Skeletal muscle satellite cell (primary cell): ENCODE results near the gene NOTUM.

Experiments
- H3K27me3 ChIP-seq: 2 replicates; pipeline ENCODE4 v1.7.0; 2013; ENCODE audit warnings: low read length; ENCODE audit not compliant: control insufficient read depth, insufficient read depth
- H3K36me3 ChIP-seq: 2 replicates; pipeline ENCODE4 v1.7.0; 2013; ENCODE audit warnings: mild to moderate bottlenecking, control low read depth, low read length; ENCODE audit not compliant: insufficient read depth
- H3K4me1 ChIP-seq: 2 replicates; pipeline ENCODE4 v1.7.0; 2013; ENCODE audit warnings: low read length; ENCODE audit not compliant: control insufficient read depth, insufficient read depth
- H3K4me2 ChIP-seq: 2 replicates; pipeline ENCODE4 v1.7.0; 2013; ENCODE audit warnings: mild to moderate bottlenecking, low read length
- H3K4me3 ChIP-seq: 2 replicates; pipeline ENCODE4 v1.7.0; 2013; ENCODE audit warnings: low read length
- H3K9ac ChIP-seq: 2 replicates; pipeline ENCODE4 v1.7.0; 2013; ENCODE audit warnings: mild to moderate bottlenecking, low read depth, low read length, moderate library complexity
- H3K9me3 ChIP-seq: replicated peaks from 2 replicates; pipeline ENCODE4 v1.7.0; 2013; ENCODE audit warnings: mild to moderate bottlenecking, control low read depth, low read length

The NOTUM gene

GRCh38 chr17:81993729-81994592, 33.0 kb upstream of the NOTUM start:
- no peak overlapping the region for H3K4me2 ChIP-seq
- peaks cover 17% of the 10 kb centered on the region for H3K4me1 ChIP-seq
- H3K9ac ChIP-seq = no peak overlapping the region
- no peak overlapping the region for H3K4me3 ChIP-seq
- H3K36me3 ChIP-seq = peaks cover 12% of the 10 kb centered on the region
- H3K9me3 ChIP-seq = no peaks in the 10 kb centered on the region
- no peaks in the 10 kb centered on the region for H3K27me3 ChIP-seq

GRCh38 chr17:81992306-81993102, 31.5 kb upstream of the NOTUM start:
- no peaks in the 10 kb centered on the region for H3K27me3 ChIP-seq
- peaks cover 12% of the 10 kb centered on the region for H3K36me3 ChIP-seq
- H3K9me3 ChIP-seq = no peaks in the 10 kb centered on the region
- peaks cover 17% of the 10 kb centered on the region for H3K4me1 ChIP-seq
- H3K4me3 ChIP-seq = no peak overlapping the region
- H3K4me2 ChIP-seq = peak overlapping the region; percentile 74
- H3K9ac ChIP-seq = peak overlapping the region; percentile 31

GRCh38 chr17:81991684-81992305, 30.8 kb upstream of the NOTUM start:
- H3K4me2 ChIP-seq = peak overlapping the region; percentile 74
- H3K4me1 ChIP-seq = peaks cover 17% of the 10 kb centered on the region
- H3K36me3 ChIP-seq = peaks cover 10% of the 10 kb centered on the region
- H3K9ac ChIP-seq = peak overlapping the region; percentile 31
- H3K9me3 ChIP-seq = no peaks in the 10 kb centered on the region
- H3K27me3 ChIP-seq = no peaks in the 10 kb centered on the region
- peak overlapping the region; percentile 7 for H3K4me3 ChIP-seq

GRCh38 chr17:81990836-81991683, 30.1 kb upstream of the NOTUM start:
- H3K4me3 ChIP-seq = peak overlapping the region; percentile 7
- H3K4me1 ChIP-seq = peaks cover 17% of the 10 kb centered on the region
- H3K27me3 ChIP-seq = no peaks in the 10 kb centered on the region
- no peak overlapping the region for H3K9ac ChIP-seq
- peaks cover 9% of the 10 kb centered on the region for H3K36me3 ChIP-seq
- no peaks in the 10 kb centered on the region for H3K9me3 ChIP-seq
- H3K4me2 ChIP-seq = peak overlapping the region; percentile 74

GRCh38 chr17:81987161-81987770, 26.3 kb upstream of the NOTUM start:
- H3K4me2 ChIP-seq = no peak overlapping the region
- H3K27me3 ChIP-seq = no peaks in the 10 kb centered on the region
- H3K4me3 ChIP-seq = no peak overlapping the region
- peaks cover 22% of the 10 kb centered on the region for H3K36me3 ChIP-seq
- no peaks in the 10 kb centered on the region for H3K9me3 ChIP-seq
- H3K9ac ChIP-seq = no peak overlapping the region
- H3K4me1 ChIP-seq = peaks cover 11% of the 10 kb centered on the region

- no peak overlapping the region for H3K4me2 ChIP-seq
- H3K4me1 ChIP-seq = peaks cover 5% of the 10 kb centered on the region
- H3K36me3 ChIP-seq = peaks cover 22% of the 10 kb centered on the region
- no peak overlapping the region for H3K4me3 ChIP-seq
- H3K9me3 ChIP-seq = no peaks in the 10 kb centered on the region
- no peak overlapping the region for H3K9ac ChIP-seq
- H3K27me3 ChIP-seq = no peaks in the 10 kb centered on the region
Measured at GRCh38 chr17:81986606-81987005, 25.6 kb upstream of the NOTUM start.

- peaks cover 24% of the 10 kb centered on the region for H3K36me3 ChIP-seq
Measured at GRCh38 chr17:81984773-81985410, 23.9 kb upstream of the NOTUM start.

GRCh38 chr17:81983639-81984373, 22.8 kb upstream of the NOTUM start:
- Histone ChIP-seq H3K9me3 (no peaks in the 10 kb centered on the region), H3K36me3 (peaks cover 24% of the 10 kb centered on the region), H3K27me3 (no peaks in the 10 kb centered on the region), H3K4me1 (peaks cover under 1% of the 10 kb centered on the region), H3K4me2 (no peak overlapping the region), H3K9ac (no peak overlapping the region), H3K4me3 (no peak overlapping the region)

More at GRCh38 chr17:81984773-81985410, 23.9 kb upstream of the NOTUM start:
- Histone ChIP-seq H3K4me3 (no peak overlapping the region), H3K9me3 (no peaks in the 10 kb centered on the region), H3K9ac (no peak overlapping the region), H3K27me3 (no peaks in the 10 kb centered on the region), H3K4me1 (no peaks in the 10 kb centered on the region), H3K4me2 (no peak overlapping the region)

GRCh38 chr17:81983011-81983638, 22.1 kb upstream of the NOTUM start:
- no peaks in the 10 kb centered on the region for H3K27me3 ChIP-seq
- no peak overlapping the region for H3K9ac ChIP-seq
- peaks cover 5% of the 10 kb centered on the region for H3K4me1 ChIP-seq
- no peak overlapping the region for H3K4me2 ChIP-seq
- peaks cover 24% of the 10 kb centered on the region for H3K36me3 ChIP-seq
- H3K9me3 ChIP-seq = no peaks in the 10 kb centered on the region
- no peak overlapping the region for H3K4me3 ChIP-seq
